ENCODE measurements around the gene HDAC4. TPM values are rescaled to one million over a fixed set of nuclear protein-coding genes. Genes with fewer than 3 reads are reported as not detected.

The HDAC4 gene
- total RNA-seq, 1 donor from 2014 or later, result 39.0 TPM

GRCh38 chr2:239411549-239412319 lies 10.9 kb upstream of the HDAC4 start:
- H3K27ac Mint-ChIP-seq, result no peak overlapping the region
- TF ChIP-seq CTCF (conservative IDR thresholded peaks at IDR 0.05), result no peak
- no peaks in the 10 kb centered on the region for H3K9me3 Mint-ChIP-seq
- H3K4me3 Mint-ChIP-seq, result no peak overlapping the region
- no peak for DNase-seq (ENCODE audit: extremely low spot score, unreplicated experiment)
- no peaks in the 10 kb centered on the region for H3K27me3 Mint-ChIP-seq
- H3K36me3 Mint-ChIP-seq, result no peaks in the 10 kb centered on the region
- H3K4me1 Mint-ChIP-seq (ENCODE audit: unreplicated experiment), result no peaks in the 10 kb centered on the region

GRCh38 chr2:239411117-239411516 lies 10.3 kb upstream of the HDAC4 start:
- TF ChIP-seq CTCF (conservative IDR thresholded peaks at IDR 0.05), result no peak
- Mint-ChIP-seq H3K4me3 (no peak overlapping the region), H3K9me3 (no peaks in the 10 kb centered on the region), H3K36me3 (no peaks in the 10 kb centered on the region), H3K27me3 (no peaks in the 10 kb centered on the region), H3K27ac (no peak overlapping the region), H3K4me1 (ENCODE audit: unreplicated experiment) (no peaks in the 10 kb centered on the region)
- DNase-seq (ENCODE audit: extremely low spot score, unreplicated experiment), result no peak

- Mint-ChIP-seq H3K4me1 (ENCODE audit: unreplicated experiment) (no peaks in the 10 kb centered on the region), H3K36me3 (no peaks in the 10 kb centered on the region), H3K27me3 (no peaks in the 10 kb centered on the region), H3K9me3 (no peaks in the 10 kb centered on the region), H3K4me3 (no peak overlapping the region), H3K27ac (no peak overlapping the region)
- DNase-seq (ENCODE audit: extremely low spot score, unreplicated experiment), result no peak
- TF ChIP-seq CTCF (conservative IDR thresholded peaks at IDR 0.05), result no peak
Measured at GRCh38 chr2:239409976-239410375, 9.2 kb upstream of the HDAC4 start.

- Mint-ChIP-seq H3K9me3 (no peaks in the 10 kb centered on the region), H3K4me3 (no peak overlapping the region), H3K36me3 (no peaks in the 10 kb centered on the region), H3K4me1 (ENCODE audit: unreplicated experiment) (peaks cover 3% of the 10 kb centered on the region), H3K27me3 (no peaks in the 10 kb centered on the region), H3K27ac (no peak overlapping the region)
- no peak for TF ChIP-seq CTCF (conservative IDR thresholded peaks at IDR 0.05)
- no peak for DNase-seq (ENCODE audit: extremely low spot score, unreplicated experiment)
Measured at GRCh38 chr2:239407112-239407511, 6.3 kb upstream of the HDAC4 start.

GRCh38 chr2:239406316-239406995 lies 5.6 kb upstream of the HDAC4 start:
- TF ChIP-seq CTCF (conservative IDR thresholded peaks at IDR 0.05), result no peak
- H3K4me1 Mint-ChIP-seq (ENCODE audit: unreplicated experiment), result peaks cover 6% of the 10 kb centered on the region
- H3K36me3 Mint-ChIP-seq, result no peaks in the 10 kb centered on the region
- H3K27me3 Mint-ChIP-seq, result no peaks in the 10 kb centered on the region
- no peak overlapping the region for H3K4me3 Mint-ChIP-seq
- no peak for DNase-seq (ENCODE audit: extremely low spot score, unreplicated experiment)
- H3K9me3 Mint-ChIP-seq, result no peaks in the 10 kb centered on the region
- H3K27ac Mint-ChIP-seq, result no peak overlapping the region

Measured in type B pancreatic cell (in vitro differentiated cells).